ENCODE data around the gene GPSM1.

The GPSM1 gene

DNA sequence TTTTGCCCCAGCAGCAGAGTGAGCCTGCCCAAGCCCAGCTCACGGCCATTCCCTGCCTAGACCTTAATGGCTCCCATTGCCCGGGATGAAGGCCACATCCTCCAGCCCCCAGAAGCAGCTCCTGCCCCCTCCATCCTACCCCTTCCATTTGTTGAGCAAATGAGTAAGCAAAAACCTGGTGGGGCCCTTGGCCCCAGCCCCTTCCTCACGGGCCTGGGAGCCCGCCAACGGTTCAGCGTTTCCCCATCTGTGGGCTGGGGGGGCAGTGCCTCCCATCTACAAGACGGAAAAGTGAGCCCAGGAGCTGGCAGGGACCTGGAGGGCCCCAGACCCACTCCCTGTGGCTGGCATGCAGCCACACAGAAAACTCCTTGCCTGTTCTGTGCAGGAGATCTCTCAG is 27.8 kb upstream of the GPSM1 start:
- H3K27ac ChIP-seq (ENCODE audit: low read length): no peak overlapping the region
- no peak overlapping the region for H3K4me2 ChIP-seq (ENCODE audit: low read length)
- H3K27me3 ChIP-seq (ENCODE audit: low read depth, low read length): peaks cover 3% of the 10 kb centered on the region; the same call in 1 of the 2 replicates
- no peak overlapping the region for H2AFZ ChIP-seq (ENCODE audit: low read depth, low read length)
- TF ChIP-seq EZH2phosphoT487 (IDR thresholded peaks at IDR 0.05; ENCODE audit: low read depth) (no peak), CTCF (IDR thresholded peaks at IDR 0.05; ENCODE audit: low read depth, low read length) (no peak)
- peaks cover 8% of the 10 kb centered on the region for H3K4me1 ChIP-seq (ENCODE audit: low read length)
- no peaks in the 10 kb centered on the region for H3K36me3 ChIP-seq (replicated peaks; ENCODE audit: low read depth, low read length)
- no peak overlapping the region for H3K9ac ChIP-seq (ENCODE audit: low read length)
- H4K20me1 ChIP-seq (ENCODE audit: insufficient read depth, low read length): no peaks in the 10 kb centered on the region
- no peaks in the 10 kb centered on the region for H3K9me3 ChIP-seq (ENCODE audit: insufficient read depth, low read length)
- no peaks in the 10 kb centered on the region for H3K79me2 ChIP-seq (ENCODE audit: low read length)
- no peak overlapping the region for H3K4me3 ChIP-seq (ENCODE audit: low read length)

- no peak overlapping the region for H3K27ac ChIP-seq (ENCODE audit: low read length)
- no peaks in the 10 kb centered on the region for H3K36me3 ChIP-seq (replicated peaks; ENCODE audit: low read depth, low read length)
- peaks cover 8% of the 10 kb centered on the region for H3K4me1 ChIP-seq (ENCODE audit: low read length)
- no peak overlapping the region for H3K4me2 ChIP-seq (ENCODE audit: low read length)
- no peak for TF ChIP-seq CTCF (IDR thresholded peaks at IDR 0.05; ENCODE audit: low read depth, low read length)
- no peak for TF ChIP-seq EZH2phosphoT487 (IDR thresholded peaks at IDR 0.05; ENCODE audit: low read depth)
- no peaks in the 10 kb centered on the region for H4K20me1 ChIP-seq (ENCODE audit: insufficient read depth, low read length)
- no peak overlapping the region for H2AFZ ChIP-seq (ENCODE audit: low read depth, low read length)
- H3K4me3 ChIP-seq (ENCODE audit: low read length): no peak overlapping the region
- no peaks in the 10 kb centered on the region for H3K9me3 ChIP-seq (ENCODE audit: insufficient read depth, low read length)
- H3K27me3 ChIP-seq (ENCODE audit: low read depth, low read length): peaks cover 3% of the 10 kb centered on the region; the same call in 1 of the 2 replicates
- no peaks in the 10 kb centered on the region for H3K79me2 ChIP-seq (ENCODE audit: low read length)
- no peak overlapping the region for H3K9ac ChIP-seq (ENCODE audit: low read length)
Observed at GRCh38 chr9:136300016-136300545, 27.3 kb upstream of the GPSM1 start.

- Histone ChIP-seq H4K20me1 (ENCODE audit: insufficient read depth, low read length) (no peaks in the 10 kb centered on the region), H3K27me3 (ENCODE audit: low read depth, low read length) (peaks cover 3% of the 10 kb centered on the region; the same call in 1 of the 2 replicates), H2AFZ (ENCODE audit: low read depth, low read length) (no peak overlapping the region), H3K79me2 (ENCODE audit: low read length) (no peaks in the 10 kb centered on the region), H3K9ac (ENCODE audit: low read length) (no peak overlapping the region), H3K9me3 (ENCODE audit: insufficient read depth, low read length) (no peaks in the 10 kb centered on the region), H3K4me3 (ENCODE audit: low read length) (no peak overlapping the region), H3K4me1 (ENCODE audit: low read length) (peaks cover 8% of the 10 kb centered on the region), H3K4me2 (ENCODE audit: low read length) (no peak overlapping the region), H3K36me3 (replicated peaks; ENCODE audit: low read depth, low read length) (no peaks in the 10 kb centered on the region), H3K27ac (ENCODE audit: low read length) (no peak overlapping the region)
- TF ChIP-seq EZH2phosphoT487 (IDR thresholded peaks at IDR 0.05; ENCODE audit: low read depth) (no peak), CTCF (IDR thresholded peaks at IDR 0.05; ENCODE audit: low read depth, low read length) (no peak)
Observed at GRCh38 chr9:136300866-136301265, 26.5 kb upstream of the GPSM1 start.

GRCh38 chr9:136302527-136302926 is 24.8 kb upstream of the GPSM1 start:
- peaks cover 3% of the 10 kb centered on the region; the same call in 1 of the 2 replicates for H3K27me3 ChIP-seq (ENCODE audit: low read depth, low read length)
- H3K4me1 ChIP-seq (ENCODE audit: low read length): peaks cover 8% of the 10 kb centered on the region
- no peaks in the 10 kb centered on the region for H3K9me3 ChIP-seq (ENCODE audit: insufficient read depth, low read length)
- no peaks in the 10 kb centered on the region for H3K36me3 ChIP-seq (replicated peaks; ENCODE audit: low read depth, low read length)
- H3K27ac ChIP-seq (ENCODE audit: low read length): no peak overlapping the region
- H3K4me2 ChIP-seq (ENCODE audit: low read length): no peak overlapping the region
- H2AFZ ChIP-seq (ENCODE audit: low read depth, low read length): no peak overlapping the region
- TF ChIP-seq CTCF (IDR thresholded peaks at IDR 0.05; ENCODE audit: low read depth, low read length): no peak
- TF ChIP-seq EZH2phosphoT487 (IDR thresholded peaks at IDR 0.05; ENCODE audit: low read depth): no peak
- H3K4me3 ChIP-seq (ENCODE audit: low read length): no peak overlapping the region
- no peak overlapping the region for H3K9ac ChIP-seq (ENCODE audit: low read length)
- H4K20me1 ChIP-seq (ENCODE audit: insufficient read depth, low read length): no peaks in the 10 kb centered on the region
- H3K79me2 ChIP-seq (ENCODE audit: low read length): no peaks in the 10 kb centered on the region
